Brain microvascular endothelial cell (primary cell): ENCODE data around the gene POFUT2.

Experiments
- DNase-seq: peaks from one replicate; pipeline ENCODE4 v3.0.0-alpha.2; 2020
- H3K27ac ChIP-seq: fragments of 250-450 bp; sonication (Bioruptor Pico); 2 replicates; pipeline ENCODE4 v1.5.1; 2020; ENCODE audit warnings: mild to moderate bottlenecking, moderate library complexity
- H3K27me3 ChIP-seq: fragments of 250-450 bp; sonication (Bioruptor Pico); replicated peaks from 2 replicates; pipeline ENCODE4 v1.5.1; 2020; ENCODE audit warnings: mild to moderate bottlenecking
- H3K36me3 ChIP-seq: fragments of 250-450 bp; sonication (Bioruptor Pico); replicated peaks from 2 replicates; pipeline ENCODE4 v1.5.1; 2020; ENCODE audit warnings: mild to moderate bottlenecking
- H3K4me3 ChIP-seq: 2 replicates; pipeline ENCODE4 v1.5.1; 2011; ENCODE audit warnings: low read depth, mild to moderate bottlenecking, control low read depth, low read length, moderate library complexity
- CTCF ChIP-seq: IDR thresholded peaks from 2 replicates; pipeline ENCODE4 v1.5.1; 2011; ENCODE audit warnings: low read depth, mild to moderate bottlenecking, moderate library complexity, low read length, control low read depth, inconsistent platforms; ENCODE audit errors: missing control alignments
- in situ Hi-C: cut with HindIII; loops from 2 replicates; pipeline ENCODE4 v1.10.0; 2017; ENCODE audit warnings: low sequenced_read_pairs, low pct_ligation_motif_present

POFUT2 gene

GRCh38 chr21:45302082-45303061, 14.7 kb upstream of the POFUT2 start:
- no peak for TF ChIP-seq CTCF
- in situ Hi-C loops = no loop called here
- Histone ChIP-seq H3K27me3 (no peaks in the 10 kb centered on the region), H3K27ac (peak overlapping the region; percentile 99), H3K36me3 (no peaks in the 10 kb centered on the region), H3K4me3 (no peak overlapping the region)
- DNase-seq = peak; percentile 92

DNA sequence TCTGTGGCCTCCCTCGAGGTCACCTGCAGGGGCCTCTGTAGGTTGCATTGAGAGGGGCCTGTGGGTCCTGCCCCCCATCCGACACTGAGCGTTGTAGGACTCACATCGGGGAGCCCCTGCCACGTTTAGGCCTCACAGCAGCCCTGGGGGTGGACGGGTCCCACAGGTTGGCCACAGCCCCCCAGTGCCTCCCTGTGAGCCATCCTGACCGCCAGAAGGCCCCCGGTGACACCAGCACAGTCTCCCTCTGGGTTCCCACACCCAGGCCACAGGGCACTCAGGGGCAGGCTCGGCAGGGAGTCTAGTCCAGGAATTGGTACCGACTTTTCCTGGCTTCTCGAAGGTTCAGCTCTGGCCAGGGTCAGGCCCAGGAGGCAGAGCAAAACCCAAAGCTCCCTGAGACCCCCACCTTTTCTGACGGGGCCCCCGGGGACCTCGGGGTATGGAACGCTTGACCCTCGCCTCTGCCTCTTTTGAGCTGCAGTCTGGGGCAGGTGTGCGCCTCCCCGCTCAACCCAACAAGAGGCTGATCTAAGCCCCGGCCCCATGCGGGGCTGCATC, 13.9 kb upstream of the POFUT2 start:
- H3K27ac ChIP-seq = peak overlapping the region; percentile 99

GRCh38 chr21:45300786-45301520, 13.3 kb upstream of the POFUT2 start:
- TF ChIP-seq CTCF = no peak
- DNase-seq = peak; percentile 15
- H3K4me3 ChIP-seq = no peak overlapping the region
- peak overlapping the region; percentile 99 for H3K27ac ChIP-seq
- in situ Hi-C loops = no loop called here
- no peaks in the 10 kb centered on the region for H3K27me3 ChIP-seq
- no peaks in the 10 kb centered on the region for H3K36me3 ChIP-seq

More for the DNA sequence above, 13.9 kb upstream of the POFUT2 start:
- DNase-seq = no peak
- TF ChIP-seq CTCF = no peak
- Histone ChIP-seq H3K27me3 (no peaks in the 10 kb centered on the region), H3K36me3 (no peaks in the 10 kb centered on the region), H3K4me3 (no peak overlapping the region)
- in situ Hi-C loops = no loop called here

GRCh38 chr21:45299864-45300785, 12.4 kb upstream of the POFUT2 start:
- Histone ChIP-seq H3K27ac (peak overlapping the region; percentile 99), H3K27me3 (no peaks in the 10 kb centered on the region), H3K36me3 (no peaks in the 10 kb centered on the region), H3K4me3 (no peak overlapping the region)
- peak; percentile 92 for DNase-seq
- TF ChIP-seq CTCF = no peak
- in situ Hi-C loops = no loop called here
